ENCODE measurements around the gene ZNF182.
"Not testable (repeated sequence)": the region's sequence is repeated elsewhere in the genome, so short reads cannot be mapped to it uniquely, and the experiment has no call there.

The ZNF182 gene

DNA sequence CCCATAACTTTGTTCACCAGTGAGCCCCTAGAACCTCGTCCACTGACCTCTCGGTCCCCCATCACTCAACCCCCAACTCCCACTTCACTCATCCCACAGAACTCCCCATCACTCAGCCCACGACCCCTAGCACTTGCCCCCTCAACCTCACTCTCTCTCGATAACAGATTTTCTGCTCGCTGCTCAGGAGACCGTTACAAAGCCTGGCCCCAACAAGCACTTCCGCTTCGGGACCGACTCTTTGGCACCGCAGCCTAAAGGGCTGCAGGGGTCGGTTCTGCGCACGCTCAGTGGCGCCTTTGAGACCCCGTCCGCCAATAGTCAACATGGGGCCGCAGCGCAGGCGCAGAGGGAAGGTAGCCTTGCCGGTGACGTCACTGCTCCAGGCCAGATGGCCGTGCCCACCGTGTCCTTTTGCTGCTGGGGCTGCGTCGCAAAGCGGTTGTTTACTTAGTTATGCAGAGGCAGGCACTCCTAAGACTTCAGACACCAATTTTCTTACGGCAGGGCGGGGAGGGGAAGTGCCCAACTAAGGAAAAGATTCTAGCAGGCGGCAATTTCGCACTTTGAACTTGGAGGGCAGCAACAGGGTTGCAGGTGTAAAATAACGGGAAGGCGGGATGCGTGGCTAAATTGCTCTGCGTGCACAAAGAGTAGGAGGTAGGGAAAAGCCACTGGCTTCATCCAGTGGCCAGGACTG, at the start of gene ZNF182:
ZNF182 (minus strand) TSS at position 232 of the 700 bp plus-strand sequence. CDS start 1,380 bp downstream, outside the sequence.
- DNase-seq (ENCODE audit: low read depth), result peak; percentile 46

DNA sequence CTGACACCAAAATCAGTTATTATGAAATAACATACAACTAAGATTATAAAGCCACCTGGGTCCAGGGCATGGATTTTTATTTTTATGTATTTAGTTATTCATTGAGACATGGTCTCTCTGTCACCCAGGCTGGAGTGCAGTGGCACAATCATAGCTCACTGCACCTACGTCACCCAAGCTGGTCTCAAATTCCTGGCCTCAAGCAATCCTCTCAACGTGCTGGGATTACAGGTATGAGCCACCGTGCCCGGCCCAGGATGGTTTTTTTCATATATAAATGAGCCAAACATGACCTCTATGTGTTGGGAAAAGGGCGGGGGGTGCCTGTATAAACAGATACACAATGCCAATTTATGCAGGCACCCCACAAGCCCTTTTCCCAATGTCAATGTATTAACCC, 43.1 kb upstream of the ZNF182 start:
- no peak for DNase-seq (ENCODE audit: low read depth)

DNA sequence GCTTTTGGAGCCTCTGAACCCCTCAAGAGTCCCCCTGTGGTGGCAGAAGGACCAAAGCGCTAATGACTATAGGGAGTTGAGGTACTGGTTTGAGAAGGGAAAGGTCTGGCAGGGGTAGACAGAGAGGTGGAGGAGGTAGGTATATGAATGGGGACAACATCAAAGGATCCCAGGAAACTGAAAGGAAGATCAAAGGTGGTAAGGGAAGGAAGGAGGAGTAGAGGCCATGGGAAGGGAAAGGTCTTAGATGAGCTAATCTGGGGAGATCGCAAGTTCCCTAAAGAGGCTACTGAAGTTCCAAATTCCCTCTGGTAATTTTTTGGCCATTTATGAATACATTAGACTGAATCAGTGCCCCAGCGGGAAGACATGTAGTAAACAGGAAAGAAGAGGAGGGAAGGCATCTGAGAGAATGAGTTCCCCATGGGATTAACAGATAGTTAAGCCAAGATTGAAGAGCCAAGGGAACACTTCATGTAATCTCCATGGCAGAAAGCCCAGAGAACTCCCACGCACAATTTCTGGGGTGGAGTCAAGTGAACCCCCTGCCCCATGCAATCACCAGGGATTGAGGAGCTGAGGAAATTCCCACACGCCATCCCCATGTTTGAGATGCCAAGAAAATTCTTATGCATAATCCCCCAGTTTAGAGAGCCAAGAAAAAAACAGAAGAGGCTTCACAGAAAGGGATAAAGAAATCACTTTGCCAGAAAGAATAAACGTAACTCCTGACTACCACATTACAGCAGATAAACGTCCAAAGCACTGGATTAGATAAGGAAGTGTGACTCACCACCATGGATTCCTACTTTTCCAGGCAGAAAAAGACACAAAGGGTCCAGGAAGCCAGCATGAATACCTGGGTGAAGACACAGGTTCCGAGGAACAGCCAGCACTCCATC, 41.9 kb upstream of the ZNF182 start:
- DNase-seq (ENCODE audit: low read depth), result peak; percentile 24

DNA sequence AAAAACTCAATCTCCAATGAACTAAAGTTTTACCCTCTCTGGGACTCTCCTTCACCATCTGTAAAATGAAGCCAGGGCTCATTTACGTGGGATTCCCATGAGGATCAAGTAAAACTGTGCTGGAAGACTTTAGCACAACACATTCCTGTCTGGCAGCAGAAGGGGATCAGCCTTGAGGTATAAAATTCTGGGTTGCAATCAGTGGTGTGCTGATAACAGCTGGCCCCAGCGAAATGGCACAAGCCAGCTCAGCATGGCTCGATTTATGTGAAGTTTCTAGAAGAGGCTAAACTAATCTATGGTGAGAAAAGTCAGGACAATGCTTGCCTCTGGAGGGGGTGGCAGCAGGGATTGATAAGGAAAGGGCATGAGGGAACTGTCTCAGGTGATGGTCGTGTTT, 39.3 kb upstream of the ZNF182 start:
- DNase-seq (ENCODE audit: low read depth), result no peak

DNA sequence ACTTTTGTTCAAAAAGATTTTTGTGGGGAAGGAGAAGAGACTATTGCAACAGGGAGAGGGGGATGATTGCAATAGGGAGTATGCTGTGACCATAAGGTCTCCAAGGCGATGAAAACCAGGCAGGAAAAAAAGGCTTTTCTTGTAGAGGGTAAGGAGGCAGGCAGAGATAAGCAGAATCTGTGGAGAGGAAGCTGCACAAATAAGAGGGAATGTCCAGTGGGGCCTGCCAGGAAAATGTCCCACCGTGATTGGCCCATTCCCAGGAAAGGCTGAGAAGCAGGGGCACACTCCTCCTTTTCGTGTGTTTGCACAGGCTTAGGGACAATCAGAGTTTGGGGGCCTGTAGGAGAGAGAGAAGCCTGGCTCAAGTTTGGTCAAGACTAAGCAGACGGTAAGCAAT, 32.1 kb upstream of the ZNF182 start:
- DNase-seq (ENCODE audit: low read depth), result no peak

DNA sequence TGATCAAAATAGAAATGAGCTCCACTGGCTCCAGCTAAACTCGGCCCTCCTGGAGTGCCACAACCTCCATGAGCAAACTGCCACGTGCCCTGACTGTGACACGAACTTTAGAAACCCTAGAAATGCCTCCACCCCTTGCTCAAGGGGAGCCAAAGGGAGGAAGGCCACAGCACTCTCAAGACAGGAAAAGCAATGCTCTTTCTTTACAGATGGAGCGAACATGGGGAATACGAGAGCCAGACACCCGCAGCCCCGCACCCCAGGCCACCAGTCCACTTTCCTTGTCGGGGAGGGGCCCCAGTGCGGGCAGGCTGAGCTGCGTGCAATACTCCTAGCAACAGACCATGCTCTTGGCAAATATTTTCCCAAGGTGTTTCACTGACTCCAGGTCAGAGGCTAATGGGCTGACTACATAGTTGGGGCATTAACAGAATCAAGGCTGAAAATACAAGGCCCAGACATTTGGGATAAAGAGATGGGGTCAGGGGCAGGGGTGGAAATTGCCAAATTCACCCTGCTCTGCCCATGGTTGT, 26.9 kb upstream of the ZNF182 start:
- not testable (repeated sequence) for DNase-seq (ENCODE audit: low read depth)

DNA sequence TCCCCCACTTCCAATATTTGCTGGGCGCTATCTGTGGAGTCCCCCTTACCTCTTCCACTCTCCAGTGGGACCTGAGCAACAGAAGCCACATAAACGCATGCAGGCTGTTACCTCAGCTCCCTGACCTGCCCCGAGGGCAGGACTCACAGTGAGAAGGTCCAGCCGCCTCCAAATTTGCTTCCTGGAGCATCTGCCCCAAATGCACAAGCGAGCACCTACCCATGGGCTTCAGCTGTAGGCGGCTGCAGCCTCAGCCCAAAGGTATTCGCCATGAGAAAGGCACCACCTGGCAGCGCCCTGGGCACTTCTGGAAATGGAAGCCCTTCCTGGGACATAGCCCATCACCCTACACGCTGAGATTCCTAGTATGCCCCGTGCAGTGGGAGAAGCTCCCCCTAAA, 26.4 kb upstream of the ZNF182 start:
- DNase-seq (ENCODE audit: low read depth), result no peak

DNA sequence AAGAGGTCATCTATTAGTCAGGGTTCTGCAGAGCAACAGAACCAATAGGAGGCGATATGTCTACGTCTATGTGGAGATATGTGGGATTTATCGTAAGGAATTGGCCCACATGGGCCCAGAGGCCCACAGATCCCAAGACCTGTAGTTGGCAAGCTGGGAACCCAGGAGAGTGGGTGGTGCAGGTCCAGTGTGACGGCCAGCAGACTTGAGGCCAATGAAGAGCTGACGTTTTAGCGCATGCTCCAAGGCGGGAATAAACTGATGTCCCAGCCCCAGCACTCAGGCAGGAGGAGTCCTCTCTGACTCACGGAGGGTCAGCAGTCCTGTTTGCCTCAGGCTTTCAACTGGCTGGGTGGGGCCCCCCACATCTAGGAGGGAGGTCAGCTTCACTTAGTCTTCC, 24.3 kb upstream of the ZNF182 start:
- no peak for DNase-seq (ENCODE audit: low read depth)

DNA sequence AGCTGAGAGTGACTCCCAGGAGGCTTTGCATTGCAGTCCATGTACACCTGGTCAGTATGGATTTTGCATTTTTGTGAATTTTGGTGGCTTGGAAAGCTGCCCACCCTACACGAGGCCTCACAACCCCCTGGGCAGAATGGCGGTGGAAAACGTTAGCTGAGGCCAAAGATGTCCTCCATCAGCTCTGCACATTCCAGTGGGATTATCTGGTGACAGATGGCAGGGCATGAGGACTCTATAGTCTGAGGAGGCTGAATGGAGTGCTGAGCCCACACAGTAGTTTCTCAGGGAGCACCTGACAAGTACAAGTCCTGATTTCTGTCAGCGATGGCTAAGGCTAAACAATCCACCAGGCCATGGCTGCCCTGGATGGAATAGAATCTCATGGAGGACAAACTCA, 23.8 kb upstream of the ZNF182 start:
- DNase-seq (ENCODE audit: low read depth), result not testable (repeated sequence)

DNA sequence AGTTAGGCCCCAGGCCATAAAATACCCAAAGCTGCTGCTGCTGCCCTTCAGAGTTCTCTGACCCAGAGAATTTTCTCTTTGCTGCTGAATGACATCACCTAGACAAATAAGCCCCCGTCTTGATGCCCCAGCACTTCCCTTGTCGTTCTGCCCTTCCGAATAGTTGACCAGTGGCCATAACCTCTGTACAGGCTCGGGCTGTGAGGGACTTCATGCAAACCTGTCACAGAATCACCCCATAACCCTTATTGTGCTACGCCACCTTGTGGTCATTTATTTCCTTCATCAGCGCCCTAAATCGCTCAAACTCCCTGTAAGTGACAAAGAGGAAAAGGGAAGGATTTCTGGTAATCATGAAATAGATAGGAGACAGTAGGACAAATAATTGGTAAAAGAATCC, 21.8 kb upstream of the ZNF182 start:
- DNase-seq (ENCODE audit: low read depth), result peak; percentile 22

DNA sequence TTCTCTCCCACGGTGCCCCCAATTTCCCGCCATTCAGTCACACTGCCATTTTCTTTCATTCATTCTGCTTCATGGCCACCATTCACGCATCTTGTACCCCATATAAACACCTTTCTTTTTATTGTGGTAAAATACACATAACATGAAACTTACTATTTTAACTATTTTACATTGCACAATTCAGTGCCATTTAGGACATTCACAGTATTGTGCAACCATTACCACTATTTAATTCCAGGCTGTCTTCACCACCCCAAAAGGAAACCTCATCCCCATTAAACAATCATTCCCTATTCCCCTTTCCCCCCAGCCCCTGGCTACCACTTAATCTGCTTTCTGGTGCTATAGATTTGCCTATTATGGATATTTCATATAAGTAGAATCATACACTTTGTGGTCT, 18.9 kb upstream of the ZNF182 start:
- DNase-seq (ENCODE audit: low read depth), result no peak

DNA sequence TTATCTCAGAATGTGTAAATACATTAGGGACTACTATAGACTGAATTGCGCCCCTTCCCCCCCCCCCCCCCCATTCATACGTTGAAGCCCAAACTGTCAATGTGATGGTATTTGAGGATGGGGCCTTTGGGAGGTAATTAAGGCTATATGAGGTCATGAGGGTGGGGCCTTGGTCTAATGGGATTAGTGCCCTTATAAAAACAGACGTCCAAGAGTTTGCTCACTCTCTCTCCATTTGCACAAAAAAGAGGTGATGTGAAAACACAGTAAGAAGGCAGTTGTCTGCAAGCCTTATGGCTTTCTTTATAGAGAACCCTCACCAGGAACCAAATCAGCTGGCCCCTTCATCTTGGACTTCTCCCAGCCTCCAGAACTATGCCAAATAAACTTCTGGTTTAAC, 18.3 kb upstream of the ZNF182 start:
- no peak for DNase-seq (ENCODE audit: low read depth)

DNA sequence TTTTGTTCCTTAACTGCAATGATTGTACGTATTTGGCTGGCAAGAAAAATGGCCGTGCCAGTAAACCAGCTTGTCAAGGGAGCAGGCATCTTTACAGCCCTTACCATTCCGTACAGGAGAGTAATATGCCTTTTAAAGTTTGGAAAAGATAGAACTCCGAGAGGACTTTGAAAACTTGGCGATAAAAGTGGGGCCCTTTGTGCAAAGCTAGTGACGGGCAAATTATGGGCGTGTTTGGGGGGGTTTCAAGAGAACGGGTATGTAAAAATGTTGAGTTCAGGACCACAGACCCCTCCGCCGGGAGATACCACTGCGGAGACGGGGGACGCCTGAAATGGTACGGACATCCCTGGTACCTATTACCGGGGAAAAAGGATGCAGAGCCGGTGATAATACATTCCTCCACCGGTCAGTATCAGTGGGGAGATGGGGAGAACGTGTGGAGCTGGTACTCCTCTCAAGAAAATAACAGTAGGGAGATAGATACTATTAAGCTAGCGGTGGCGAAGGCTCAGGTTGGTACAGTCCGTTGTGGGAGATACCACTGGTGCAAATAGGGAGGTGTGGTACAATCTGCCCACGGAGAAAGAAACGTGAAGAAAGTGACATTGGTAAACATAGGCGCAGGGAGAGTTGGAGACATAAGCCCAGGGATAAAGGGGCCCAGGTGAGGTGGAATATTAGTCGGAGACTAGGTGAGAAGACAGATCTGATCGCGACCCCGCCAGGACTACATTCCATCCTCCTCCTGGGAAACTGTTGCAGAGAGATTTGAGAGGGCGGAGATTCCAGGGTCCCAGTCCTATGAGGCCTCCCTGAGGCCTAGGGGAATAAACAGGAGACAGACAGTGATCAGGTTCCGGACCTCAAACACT, 17.5 kb upstream of the ZNF182 start:
- peak; percentile 73 for DNase-seq (ENCODE audit: low read depth)

DNA sequence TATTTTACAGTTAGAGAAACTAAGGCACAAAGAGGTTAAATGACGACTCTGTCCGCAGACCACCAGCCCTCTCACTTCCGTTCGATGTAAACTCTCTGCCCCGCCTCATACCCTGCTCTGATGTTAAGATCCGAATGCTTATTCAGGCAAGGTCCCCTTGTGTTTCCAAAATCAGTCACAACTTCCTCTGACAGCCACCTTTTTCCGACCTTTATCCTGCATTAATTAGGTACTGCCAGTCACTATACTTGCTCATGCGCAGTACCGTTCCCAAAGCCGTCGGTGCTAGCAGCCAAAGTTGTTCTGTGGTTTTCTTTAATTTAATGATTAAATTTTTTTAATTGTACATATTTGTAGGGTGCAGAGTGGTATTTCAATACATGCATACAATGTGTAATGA, 16.7 kb upstream of the ZNF182 start:
- DNase-seq (ENCODE audit: low read depth), result not testable (repeated sequence)

DNA sequence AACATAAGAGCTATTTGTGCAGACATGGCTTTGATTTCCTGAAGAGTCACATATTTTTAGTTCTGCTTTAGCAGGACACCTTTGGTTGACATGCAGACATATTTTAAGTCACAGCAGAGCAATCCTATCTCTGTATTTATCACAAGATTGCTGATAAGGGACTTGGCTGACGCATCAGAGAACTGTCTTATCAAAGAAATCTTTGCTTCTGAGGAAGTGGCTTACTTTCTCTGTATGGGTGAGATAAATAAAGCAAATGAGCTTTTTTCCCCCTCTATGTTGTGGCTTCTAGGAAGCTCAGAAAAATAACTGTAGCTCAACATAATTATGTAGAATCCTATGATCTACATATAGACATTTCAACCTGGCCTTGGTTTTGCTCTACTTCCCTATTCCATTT, 16.1 kb upstream of the ZNF182 start:
- DNase-seq (ENCODE audit: low read depth), result not testable (repeated sequence)

DNA sequence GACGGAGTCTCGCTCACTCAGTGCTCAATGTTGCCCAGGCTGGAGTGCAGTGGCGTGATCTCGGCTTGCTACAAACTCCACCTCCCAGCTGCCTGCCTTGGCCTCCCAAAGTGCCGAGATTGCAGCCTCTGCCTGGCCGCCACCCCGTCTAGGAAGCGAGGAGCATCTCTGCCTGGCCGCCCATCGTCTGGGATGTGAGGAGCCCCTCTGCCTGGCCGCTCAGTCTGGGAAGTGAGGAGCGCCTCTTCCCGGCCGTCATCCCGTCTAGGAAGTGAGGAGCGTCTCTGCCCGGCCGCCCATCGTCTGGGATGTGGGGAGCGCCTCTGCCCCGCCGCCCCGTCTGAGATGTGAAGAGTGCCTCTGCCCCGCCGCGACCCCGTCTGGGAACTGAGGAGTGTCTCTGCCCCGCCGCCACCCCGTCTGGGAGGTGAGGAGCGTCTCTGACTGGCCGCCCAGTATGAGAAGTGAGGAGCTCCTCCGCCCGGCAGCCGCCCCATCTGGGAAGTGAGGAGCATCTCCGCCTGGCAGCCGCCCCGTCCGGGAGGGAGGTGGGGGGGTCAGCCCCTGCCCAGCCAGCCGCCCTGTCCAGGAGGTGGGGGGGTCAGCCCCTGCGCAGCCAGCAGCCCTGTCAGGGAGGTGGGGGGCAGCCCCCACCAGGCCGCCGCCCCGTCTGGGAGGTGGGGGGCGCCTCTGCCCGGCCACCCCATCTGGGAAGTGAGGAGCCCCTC, 13.0 kb upstream of the ZNF182 start:
- not testable (repeated sequence) for DNase-seq (ENCODE audit: low read depth)

DNA sequence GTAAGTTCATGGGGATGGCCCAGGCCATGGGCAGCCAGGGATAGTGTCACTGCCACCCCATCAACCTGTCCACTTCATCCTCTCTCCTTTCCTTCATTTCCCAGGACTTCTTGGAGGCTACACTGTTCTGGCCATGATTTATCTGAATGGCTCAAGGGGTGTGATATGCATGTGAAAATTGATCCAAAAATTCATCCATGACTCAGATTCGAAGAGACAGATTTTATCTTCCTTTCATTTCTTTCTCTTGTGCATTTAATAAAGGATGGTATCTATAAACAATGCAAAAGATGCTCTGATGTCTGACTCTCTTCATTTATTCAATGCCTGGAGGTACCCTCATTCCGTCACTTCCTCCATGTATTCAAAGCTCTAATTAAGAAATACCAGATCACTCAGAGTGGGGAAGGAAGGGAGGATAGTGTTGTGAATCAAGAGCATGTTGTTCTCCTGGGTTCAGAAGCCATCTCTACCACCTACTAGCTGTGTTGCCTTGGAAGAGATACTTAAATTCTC, 5.7 kb upstream of the ZNF182 start:
- DNase-seq (ENCODE audit: low read depth), result not testable (repeated sequence)

DNA sequence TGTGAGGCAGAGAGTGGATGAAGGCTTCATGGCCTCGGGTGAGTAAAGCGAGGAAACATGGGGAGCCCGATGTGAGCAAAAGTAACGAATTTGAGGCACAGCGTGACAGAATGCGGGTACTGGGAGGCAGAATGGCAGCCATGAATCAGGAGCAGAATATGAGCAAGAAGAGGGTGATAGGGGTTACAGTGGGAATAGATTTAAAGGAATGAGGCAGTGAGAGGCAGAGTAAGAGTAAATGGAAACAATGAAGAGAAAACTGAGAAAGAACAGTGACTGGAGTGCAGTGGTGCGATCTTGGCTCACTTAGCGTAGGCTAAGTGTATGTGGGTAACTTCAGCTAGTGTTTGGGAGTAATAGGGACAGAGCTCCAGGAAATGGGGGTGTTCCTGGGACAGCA, 2.9 kb upstream of the ZNF182 start, which contains the start of gene SPACA5:
SPACA5 (plus strand) TSS at position 301 of the 400 bp plus-strand sequence. CDS start 815 bp downstream, outside the sequence.
- not testable (repeated sequence) for DNase-seq (ENCODE audit: low read depth)

DNA sequence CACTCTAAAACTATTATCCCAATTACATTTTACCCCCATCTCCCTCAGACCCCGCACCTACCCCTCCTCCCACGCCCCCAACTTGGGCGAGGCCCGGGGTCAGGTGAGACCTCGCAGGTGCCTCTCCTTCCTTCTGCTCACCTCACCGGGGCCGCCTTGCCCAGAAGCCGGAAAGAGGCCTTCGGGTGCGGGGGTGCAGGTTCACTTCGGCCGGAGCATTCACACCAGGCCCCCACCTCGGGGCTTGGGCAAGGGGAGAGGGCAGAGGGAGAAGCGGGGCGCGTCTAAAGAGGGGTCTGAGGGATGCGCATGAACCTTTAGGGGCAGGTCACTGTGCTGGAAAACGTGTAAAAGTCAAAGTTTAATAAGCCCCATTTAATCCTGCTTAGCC, 427 bp downstream of the ZNF182 start:
- DNase-seq (ENCODE audit: low read depth), result no peak

DNA sequence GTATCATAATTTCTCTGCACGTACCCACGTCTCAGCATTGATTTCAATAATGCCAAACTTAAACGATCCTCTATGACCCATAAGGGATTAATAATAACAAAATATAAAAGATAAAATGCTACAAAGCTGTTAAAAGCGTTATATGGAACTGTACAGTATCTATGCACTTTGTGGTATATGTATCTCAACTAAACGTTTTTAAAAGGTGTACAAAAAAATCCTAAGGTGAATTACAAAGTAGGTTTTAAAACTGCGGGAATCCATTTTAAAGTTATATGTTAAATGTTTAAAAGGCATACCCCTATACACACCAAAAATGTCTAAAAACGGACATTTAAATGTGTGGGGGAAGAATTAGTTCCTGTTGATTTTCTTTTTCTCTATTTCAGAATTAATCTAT, 860 bp downstream of the ZNF182 start:
- no peak for DNase-seq (ENCODE audit: low read depth)

DNA sequence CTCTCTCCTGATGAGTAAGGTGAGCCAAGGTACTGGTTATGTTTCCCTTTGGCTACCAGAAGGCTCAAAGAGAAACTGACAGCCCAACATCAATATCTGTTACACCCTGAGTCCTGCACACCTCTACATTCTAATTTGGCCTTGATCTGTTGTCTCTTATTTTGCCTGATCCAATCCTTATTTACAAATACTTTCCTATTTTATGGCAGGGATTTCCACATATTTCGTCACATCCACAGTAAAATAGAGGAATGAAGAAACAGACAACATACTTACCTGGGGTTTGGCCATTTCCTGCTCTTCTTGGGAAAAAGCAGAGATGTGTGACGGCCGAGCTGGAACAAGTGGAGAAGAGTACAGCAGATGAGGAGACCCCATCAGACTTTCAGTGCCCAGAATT, 1.5 kb downstream of the ZNF182 start:
- DNase-seq (ENCODE audit: low read depth), result no peak

Data from HS-5 (cell line).